IPS-15b (cell line): ENCODE measurements around the gene PDK2.

Experiments
- H3K27me3 ChIP-seq: one replicate; pipeline ENCODE4 v1.6.1; 2013; ENCODE audit warnings: low read length; ENCODE audit not compliant: control insufficient read depth, insufficient read depth
- H3K36me3 ChIP-seq: one replicate; pipeline ENCODE4 v1.6.1; 2013; ENCODE audit warnings: low read length; ENCODE audit not compliant: control insufficient read depth, insufficient read depth
- H3K4me1 ChIP-seq: one replicate; pipeline ENCODE4 v1.6.1; 2013; ENCODE audit warnings: mild to moderate bottlenecking, low read length; ENCODE audit not compliant: control insufficient read depth, insufficient read depth
- H3K4me3 ChIP-seq: one replicate; pipeline ENCODE4 v1.5.1; 2013; ENCODE audit warnings: low read depth, low read length
- H3K9ac ChIP-seq: one replicate; pipeline ENCODE4 v1.6.1; 2013; ENCODE audit warnings: low read depth, mild to moderate bottlenecking, low read length
- H3K9me3 ChIP-seq: one replicate; pipeline ENCODE4 v1.6.1; 2013; ENCODE audit warnings: mild to moderate bottlenecking, low read length; ENCODE audit not compliant: control insufficient read depth, insufficient read depth

The PDK2 gene

GRCh38 chr17:50052241-50052796 is 42.8 kb upstream of the PDK2 start:
- H3K9me3 ChIP-seq: no peaks in the 10 kb centered on the region
- no peak overlapping the region for H3K4me3 ChIP-seq
- peaks cover 4% of the 10 kb centered on the region for H3K27me3 ChIP-seq
- no peaks in the 10 kb centered on the region for H3K36me3 ChIP-seq
- peaks cover 12% of the 10 kb centered on the region for H3K4me1 ChIP-seq
- no peak overlapping the region for H3K9ac ChIP-seq

- Histone ChIP-seq H3K9me3 (no peaks in the 10 kb centered on the region), H3K9ac (no peak overlapping the region), H3K4me1 (peaks cover 14% of the 10 kb centered on the region), H3K27me3 (peaks cover 11% of the 10 kb centered on the region), H3K36me3 (no peaks in the 10 kb centered on the region), H3K4me3 (no peak overlapping the region)
These were observed 42.1 kb upstream of the PDK2 start for GRCh38 chr17:50052822-50053653.

- H3K4me3 ChIP-seq: no peak overlapping the region
These were observed 41.5 kb upstream of the PDK2 start for GRCh38 chr17:50053654-50053960.

GRCh38 chr17:50055055-50055425 is 40.1 kb upstream of the PDK2 start:
- Histone ChIP-seq H3K4me1 (peaks cover 14% of the 10 kb centered on the region), H3K4me3 (peak overlapping the region; percentile 87), H3K27me3 (peaks cover 13% of the 10 kb centered on the region), H3K36me3 (no peaks in the 10 kb centered on the region), H3K9me3 (no peaks in the 10 kb centered on the region), H3K9ac (no peak overlapping the region)

More at GRCh38 chr17:50053654-50053960, 41.5 kb upstream of the PDK2 start:
- Histone ChIP-seq H3K36me3 (no peaks in the 10 kb centered on the region), H3K27me3 (peaks cover 13% of the 10 kb centered on the region), H3K4me1 (peaks cover 14% of the 10 kb centered on the region), H3K9ac (no peak overlapping the region), H3K9me3 (no peaks in the 10 kb centered on the region)

GRCh38 chr17:50055426-50056216 is 39.5 kb upstream of the PDK2 start, which contains the start of gene ITGA3:
Gene ITGA3 (plus strand): TSS chr17:50056110. CDS start chr17:50056440, 330 bp downstream.
- H3K4me3 ChIP-seq: peak within 1 kb of the TSS; percentile 87
- H3K36me3 ChIP-seq: no peaks in the 10 kb centered on the region
- H3K9ac ChIP-seq: no peak within 1 kb of the TSS
- H3K27me3 ChIP-seq: peaks cover 13% of the 10 kb centered on the region
- H3K9me3 ChIP-seq: no peaks in the 10 kb centered on the region
- peaks cover 14% of the 10 kb centered on the region for H3K4me1 ChIP-seq

- H3K4me1 ChIP-seq: peaks cover 14% of the 10 kb centered on the region
These were observed 38.8 kb upstream of the PDK2 start for GRCh38 chr17:50056217-50056960.

GRCh38 chr17:50056961-50057330 is 38.2 kb upstream of the PDK2 start:
- no peak overlapping the region for H3K9ac ChIP-seq
- no peaks in the 10 kb centered on the region for H3K36me3 ChIP-seq
- peaks cover 14% of the 10 kb centered on the region for H3K4me1 ChIP-seq
- peaks cover 13% of the 10 kb centered on the region for H3K27me3 ChIP-seq
- peak overlapping the region; percentile 87 for H3K4me3 ChIP-seq
- H3K9me3 ChIP-seq: no peaks in the 10 kb centered on the region

More at GRCh38 chr17:50056217-50056960, 38.8 kb upstream of the PDK2 start:
- Histone ChIP-seq H3K4me3 (peak overlapping the region; percentile 87), H3K9me3 (no peaks in the 10 kb centered on the region), H3K36me3 (no peaks in the 10 kb centered on the region), H3K27me3 (peaks cover 13% of the 10 kb centered on the region), H3K9ac (no peak overlapping the region)

- peak overlapping the region; percentile 87 for H3K4me3 ChIP-seq
- no peaks in the 10 kb centered on the region for H3K36me3 ChIP-seq
- peaks cover 11% of the 10 kb centered on the region for H3K4me1 ChIP-seq
- H3K27me3 ChIP-seq: peaks cover 13% of the 10 kb centered on the region
- no peak overlapping the region for H3K9ac ChIP-seq
- H3K9me3 ChIP-seq: no peaks in the 10 kb centered on the region
These were observed 37.6 kb upstream of the PDK2 start for GRCh38 chr17:50057521-50057991.

- Histone ChIP-seq H3K36me3 (no peaks in the 10 kb centered on the region), H3K4me1 (peaks cover 7% of the 10 kb centered on the region), H3K27me3 (peaks cover 13% of the 10 kb centered on the region), H3K9me3 (no peaks in the 10 kb centered on the region), H3K9ac (no peak overlapping the region), H3K4me3 (no peak overlapping the region)
These were observed 36.7 kb upstream of the PDK2 start for GRCh38 chr17:50058296-50058953.

- Histone ChIP-seq H3K9ac (no peak overlapping the region), H3K27me3 (peaks cover 13% of the 10 kb centered on the region), H3K4me3 (no peak overlapping the region), H3K4me1 (peaks cover 7% of the 10 kb centered on the region), H3K9me3 (no peaks in the 10 kb centered on the region), H3K36me3 (no peaks in the 10 kb centered on the region)
These were observed 35.9 kb upstream of the PDK2 start for GRCh38 chr17:50059256-50059655.

GRCh38 chr17:50059759-50060273 is 35.3 kb upstream of the PDK2 start:
- Histone ChIP-seq H3K9me3 (no peaks in the 10 kb centered on the region), H3K36me3 (no peaks in the 10 kb centered on the region), H3K9ac (no peak overlapping the region), H3K4me1 (peaks cover 7% of the 10 kb centered on the region), H3K27me3 (peaks cover 13% of the 10 kb centered on the region), H3K4me3 (no peak overlapping the region)
